Spinal cord (tissue), 10 donors: ENCODE data around the gene LGALS13. TPM values are rescaled to one million over a fixed set of nuclear protein-coding genes. Genes with fewer than 3 reads are reported as not detected.

Experiments used
- DNase-seq, 6 donors: peaks; one replicate each; pipeline versions ENCODE4 v3.0.0 to v3.0.0-alpha.2; 2013 to 2015; ENCODE audit warnings: low spot score in 6 of 6, low read depth in 4 of 6
- H3K27ac ChIP-seq: one replicate; pipeline ENCODE4 v1.5.1; 2013; ENCODE audit warnings: low read depth, low read length, control low read depth
- H3K27me3 ChIP-seq: one replicate; pipeline ENCODE4 v1.6.1; 2013; ENCODE audit warnings: low read length; ENCODE audit not compliant: control insufficient read depth, insufficient read depth
- H3K36me3 ChIP-seq: one replicate; pipeline ENCODE4 v1.6.1; 2013; ENCODE audit warnings: low read length; ENCODE audit not compliant: control insufficient read depth, insufficient read depth
- H3K4me1 ChIP-seq: one replicate; pipeline ENCODE4 v1.6.1; 2013; ENCODE audit warnings: low read length; ENCODE audit not compliant: control insufficient read depth, insufficient read depth
- H3K4me3 ChIP-seq: one replicate; pipeline ENCODE4 v1.5.1; 2013; ENCODE audit warnings: low read depth, low read length, control low read depth
- H3K9me3 ChIP-seq: one replicate; pipeline ENCODE4 v1.6.1; 2013; ENCODE audit warnings: low read length; ENCODE audit not compliant: control insufficient read depth, insufficient read depth
- WGBS: methylation state at CpG from one replicate; pipeline ENCODE4 v1.1.5; 2013; ENCODE audit warnings: missing lambda C conversion rate; ENCODE audit not compliant: insufficient coverage; 5-methylcytosine and 5-hydroxymethylcytosine counted together
- long read RNA-seq, 4 donors: transcript quantifications; one replicate each; lab custom pipeline, GENCODE V29; 2026
- polyA plus RNA-seq, 2 donors: library from polyadenylated mRNA; unstranded; fragments of 120-200 nt; gene quantifications; one replicate each; pipeline ENCODE4 v1.2.1, GENCODE V29; 2013; ENCODE audit not compliant: insufficient read length in 2 of 2
- total RNA-seq, 2 donors: library from RNA; depleted of rRNA in 1 of 2; stranded (reverse); fragments of 120-200 nt in 1 of 2; fragments of >200 nt in 1 of 2; gene quantifications; one replicate each; pipeline versions ENCODE4 v1.2.3 to v1.2.4, GENCODE V29; 2013 to 2014
- donor health status: healthy.

The LGALS13 gene, protein sequence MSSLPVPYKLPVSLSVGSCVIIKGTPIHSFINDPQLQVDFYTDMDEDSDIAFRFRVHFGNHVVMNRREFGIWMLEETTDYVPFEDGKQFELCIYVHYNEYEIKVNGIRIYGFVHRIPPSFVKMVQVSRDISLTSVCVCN
- total RNA-seq = under 1 TPM in 1 of 2 donors, not detected in 1; 0.28 TPM
- polyA plus RNA-seq = under 1 TPM in 1 of 2 donors, not detected in 1; 0.65 TPM
- long read RNA-seq, donor 1 = 0 reads
- long read RNA-seq, donor 2 = 0 reads
- long read RNA-seq, donor 3 = 0 reads
- long read RNA-seq, donor 4 = 0 reads

DNA sequence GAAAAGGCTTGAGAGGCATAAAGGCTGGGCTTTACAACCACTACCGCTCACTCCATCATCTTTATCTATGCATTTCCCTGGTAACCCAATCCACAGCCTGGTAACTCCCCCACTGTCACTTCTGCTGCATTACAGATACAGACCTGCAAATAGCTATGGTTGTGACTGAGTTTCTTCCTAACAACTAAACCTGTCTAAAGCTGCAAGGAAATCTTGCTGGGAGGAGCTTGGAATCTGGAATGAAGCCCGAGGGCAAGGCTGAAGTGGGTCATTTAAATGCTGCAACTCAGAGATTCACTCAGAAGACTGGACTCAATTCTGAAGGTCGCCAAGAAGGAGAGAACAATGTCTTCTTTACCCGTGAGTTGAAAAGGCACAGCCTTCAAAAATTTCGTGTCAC is at the start of gene LGALS13:
LGALS13 (plus strand) TSS at position 301 of the 400 bp plus-strand sequence; CDS start at position 346, 45 bp downstream.
- H3K4me1 ChIP-seq = no peaks in the 10 kb centered on the region
- no peaks in the 10 kb centered on the region for H3K9me3 ChIP-seq
- WGBS = 43% methylated on average over 3 of the region's 5 CpGs
- H3K36me3 ChIP-seq = no peaks in the 10 kb centered on the region
- no peaks in the 10 kb centered on the region for H3K27me3 ChIP-seq
- DNase-seq = no peak
- no peak within 1 kb of the TSS for H3K27ac ChIP-seq
- H3K4me3 ChIP-seq = no peak within 1 kb of the TSS

DNA sequence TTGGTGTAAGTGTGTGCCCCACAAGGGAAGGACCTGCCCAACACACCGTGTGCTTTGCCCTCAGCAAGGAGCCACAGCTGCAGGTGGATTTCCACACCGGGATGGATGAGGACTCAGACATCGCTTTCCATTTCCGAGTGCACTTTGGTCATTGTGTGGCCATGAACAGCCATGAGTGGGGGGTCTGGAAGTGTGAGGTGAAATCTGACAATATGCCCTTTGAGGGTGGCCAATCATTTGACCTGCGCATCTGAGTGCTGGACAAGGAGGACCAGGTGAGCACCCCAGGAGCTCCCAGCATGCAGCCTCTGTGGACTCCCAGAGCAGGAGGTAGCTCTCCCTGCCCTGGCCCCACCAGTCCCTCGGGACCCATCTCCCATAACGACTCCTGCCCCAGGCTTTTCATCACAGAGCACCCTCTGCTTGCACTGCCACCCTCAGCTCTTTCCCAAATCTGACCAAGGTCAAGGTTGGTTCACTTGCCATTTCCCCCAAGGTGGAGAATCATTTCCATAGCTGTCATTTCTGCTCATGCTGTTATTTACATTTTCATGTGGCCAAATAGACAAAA is 49.2 kb upstream of the LGALS13 start:
- Histone ChIP-seq H3K4me1 (peaks cover 3% of the 10 kb centered on the region), H3K27ac (no peak overlapping the region)

DNA sequence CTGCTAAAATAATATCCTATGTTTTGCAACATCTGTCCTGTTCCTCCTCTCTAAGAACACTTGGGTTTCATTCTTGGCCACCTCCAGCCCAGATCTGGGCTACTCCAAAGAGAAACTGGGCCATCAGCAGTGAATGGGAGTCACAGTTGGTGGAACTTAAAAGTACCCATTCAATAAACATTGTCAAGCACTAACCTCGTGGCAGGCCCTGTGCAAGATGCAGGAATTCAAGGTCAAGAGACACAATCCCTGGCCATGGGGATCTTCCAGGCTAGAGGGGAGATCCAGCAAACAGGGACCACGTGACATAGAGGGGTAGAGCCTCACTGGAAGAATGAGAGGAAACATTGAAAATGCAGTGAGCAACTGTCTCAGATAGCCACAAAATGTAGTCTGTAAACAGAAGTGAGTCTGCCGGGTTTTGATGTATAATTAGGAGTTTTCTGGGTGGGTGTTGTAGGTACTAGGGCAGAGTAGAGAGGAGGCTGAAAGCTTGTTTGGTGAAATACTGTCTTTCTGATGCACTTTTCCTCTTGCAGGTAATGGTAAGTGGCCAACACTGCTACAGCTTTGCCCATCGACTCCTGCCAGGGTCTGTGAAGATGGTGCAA is 47.5 kb upstream of the LGALS13 start:
- Histone ChIP-seq H3K4me3 (no peak overlapping the region), H3K27me3 (peaks cover 2% of the 10 kb centered on the region), H3K4me1 (peaks cover 3% of the 10 kb centered on the region), H3K27ac (no peak overlapping the region), H3K9me3 (no peaks in the 10 kb centered on the region), H3K36me3 (no peaks in the 10 kb centered on the region)
- DNase-seq = no peak
- WGBS = 69% methylated on average over 4 of the region's 4 CpGs

More for the DNA sequence above, 49.2 kb upstream of the LGALS13 start:
- no peak for DNase-seq
- Histone ChIP-seq H3K27me3 (peaks cover 2% of the 10 kb centered on the region), H3K9me3 (no peaks in the 10 kb centered on the region), H3K36me3 (no peaks in the 10 kb centered on the region), H3K4me3 (no peak overlapping the region)
- 58% methylated on average over 7 of the region's 7 CpGs for WGBS

DNA sequence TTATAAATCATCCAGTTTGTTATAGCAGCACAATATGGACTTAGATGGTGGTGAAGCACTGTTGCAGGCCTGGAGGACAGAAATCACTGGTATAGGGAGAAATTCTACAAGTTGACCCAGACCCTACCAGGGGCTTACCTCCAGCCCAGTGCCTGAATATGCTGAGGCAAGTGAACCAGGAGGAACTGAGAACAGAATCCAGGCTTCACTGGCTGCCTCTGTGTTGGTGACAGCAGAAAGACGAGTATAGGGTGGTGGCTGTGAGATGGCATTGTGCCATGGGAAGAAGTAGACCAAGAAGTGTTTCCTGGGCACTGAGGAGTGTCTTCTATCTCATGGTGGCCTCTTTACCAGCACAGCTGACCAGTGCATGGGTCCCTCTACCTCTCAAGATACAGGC is 46.4 kb upstream of the LGALS13 start:
- H3K36me3 ChIP-seq = no peaks in the 10 kb centered on the region
- DNase-seq = no peak
- no peak overlapping the region for H3K4me3 ChIP-seq
- H3K9me3 ChIP-seq = no peaks in the 10 kb centered on the region
- H3K4me1 ChIP-seq = peaks cover 3% of the 10 kb centered on the region
- WGBS = 25% methylated on average over 1 of the region's 1 CpG
- H3K27me3 ChIP-seq = peaks cover 2% of the 10 kb centered on the region
- H3K27ac ChIP-seq = no peak overlapping the region

DNA sequence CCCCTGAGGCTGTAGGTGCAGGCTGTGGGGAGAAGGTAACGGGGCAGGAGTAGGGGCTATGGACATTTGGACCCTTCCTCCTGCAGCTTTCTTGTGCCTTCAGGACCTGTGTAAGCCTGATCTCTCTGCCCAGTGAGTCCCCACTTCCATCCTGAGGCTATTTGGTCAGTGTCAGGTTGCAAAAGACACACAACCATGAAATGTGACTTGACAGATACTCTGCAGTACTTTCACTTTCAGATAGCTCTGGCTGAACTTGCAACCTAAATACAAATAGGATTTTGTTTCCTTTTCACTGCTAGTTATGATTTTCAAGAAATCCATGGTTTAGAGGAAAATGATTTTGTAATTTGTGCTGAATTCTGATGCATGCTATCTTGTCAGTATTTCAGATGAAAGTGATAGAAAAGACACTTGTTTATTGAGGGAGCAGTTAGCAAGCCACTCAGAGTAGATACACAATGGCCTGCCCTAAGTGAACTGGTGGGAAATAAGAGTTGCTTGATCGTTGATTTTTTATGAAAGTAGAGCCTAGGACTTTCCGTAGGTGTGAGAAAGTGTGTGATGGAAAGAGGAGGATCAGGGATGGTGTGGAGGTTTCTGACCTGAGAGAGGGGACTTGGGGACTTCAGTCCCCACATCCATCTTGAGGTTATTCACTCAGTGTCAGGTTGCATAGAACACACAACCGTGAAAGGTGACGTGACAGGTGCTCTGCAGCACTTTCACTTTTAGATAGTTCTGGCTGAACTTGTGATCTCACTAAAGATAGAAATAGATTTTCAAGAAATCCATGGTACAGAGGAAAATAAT is 44.3 kb upstream of the LGALS13 start:
- 61% methylated on average over 4 of the region's 5 CpGs for WGBS
- no peak overlapping the region for H3K4me3 ChIP-seq
- peaks cover 2% of the 10 kb centered on the region for H3K27me3 ChIP-seq
- no peak overlapping the region for H3K27ac ChIP-seq
- no peaks in the 10 kb centered on the region for H3K4me1 ChIP-seq
- DNase-seq = no peak
- no peaks in the 10 kb centered on the region for H3K36me3 ChIP-seq
- H3K9me3 ChIP-seq = no peaks in the 10 kb centered on the region

DNA sequence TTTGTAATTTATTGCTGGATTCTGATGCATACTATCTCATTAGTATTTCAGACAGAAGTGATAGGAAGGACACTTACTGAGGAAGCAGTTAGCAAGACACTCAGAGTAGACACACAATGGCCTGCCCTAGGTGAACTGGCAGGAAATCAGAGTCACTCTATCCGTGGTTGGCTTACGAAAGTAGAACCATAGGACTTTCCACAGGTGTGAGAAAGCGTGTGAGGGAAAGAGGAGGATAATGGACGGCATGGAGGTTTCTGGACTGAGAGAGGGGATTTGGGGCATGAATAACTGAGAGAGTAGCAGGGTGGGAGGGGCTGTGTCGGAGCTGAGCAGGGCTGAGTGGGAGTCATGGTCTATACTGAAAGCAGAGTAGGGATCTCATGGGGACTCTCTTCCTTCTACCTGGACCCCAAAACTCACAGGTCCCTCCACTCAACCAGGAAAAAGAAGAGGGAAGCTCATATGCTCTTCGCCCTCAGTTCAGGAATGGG is 43.7 kb upstream of the LGALS13 start:
- Histone ChIP-seq H3K9me3 (no peaks in the 10 kb centered on the region), H3K36me3 (no peaks in the 10 kb centered on the region), H3K27ac (no peak overlapping the region), H3K4me3 (no peak overlapping the region), H3K4me1 (no peaks in the 10 kb centered on the region), H3K27me3 (peaks cover 2% of the 10 kb centered on the region)
- no peak for DNase-seq
- 82% methylated on average over 4 of the region's 6 CpGs for WGBS

DNA sequence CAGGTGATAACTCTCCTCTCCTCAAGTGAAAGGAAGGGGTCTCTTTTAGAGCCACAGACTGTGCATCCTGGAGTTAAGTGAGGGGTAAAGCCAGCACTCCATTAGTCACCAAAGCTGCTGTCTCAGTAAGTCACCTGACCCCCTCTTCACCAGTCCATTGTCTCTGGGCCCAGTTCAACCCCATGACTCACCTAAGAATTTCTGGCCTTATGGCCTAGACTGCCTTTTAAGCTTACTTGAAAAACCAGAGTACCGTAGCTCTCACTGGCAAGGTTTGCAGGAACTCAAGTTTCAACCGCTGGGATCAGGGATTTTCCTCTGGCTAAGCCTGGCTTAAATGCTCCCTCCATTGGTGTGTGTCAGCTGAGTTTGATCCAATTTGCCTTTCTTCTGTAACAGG is 38.9 kb upstream of the LGALS13 start:
- no peaks in the 10 kb centered on the region for H3K27me3 ChIP-seq
- no peak overlapping the region for H3K27ac ChIP-seq
- H3K36me3 ChIP-seq = no peaks in the 10 kb centered on the region
- WGBS = 89% methylated on average over 1 of the region's 2 CpGs
- H3K4me1 ChIP-seq = no peaks in the 10 kb centered on the region
- DNase-seq = no peak
- no peak overlapping the region for H3K4me3 ChIP-seq
- H3K9me3 ChIP-seq = no peaks in the 10 kb centered on the region

DNA sequence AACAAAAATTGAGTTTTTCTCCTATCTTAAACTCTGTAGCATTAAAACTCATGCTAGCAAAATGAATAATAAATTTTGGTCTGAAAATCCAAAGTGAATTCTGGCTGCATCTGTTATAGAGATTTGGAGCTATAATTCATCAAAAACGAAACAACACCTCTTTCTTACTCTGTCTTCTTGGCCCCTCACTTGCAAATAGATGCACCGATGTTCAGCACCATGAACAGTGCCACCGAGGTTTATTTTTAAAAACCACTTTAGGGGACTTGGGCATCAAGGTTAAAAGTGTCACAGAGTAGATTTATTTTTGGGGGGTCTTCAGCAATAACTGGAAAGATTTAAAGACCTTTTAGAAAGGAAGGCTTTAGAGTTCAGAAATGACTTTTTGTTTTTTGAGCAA is 36.3 kb upstream of the LGALS13 start:
- WGBS = 60% methylated on average over 1 of the region's 3 CpGs
- Histone ChIP-seq H3K4me3 (no peak overlapping the region), H3K27ac (no peak overlapping the region), H3K4me1 (no peaks in the 10 kb centered on the region), H3K36me3 (no peaks in the 10 kb centered on the region), H3K27me3 (no peaks in the 10 kb centered on the region), H3K9me3 (no peaks in the 10 kb centered on the region)
- no peak for DNase-seq

DNA sequence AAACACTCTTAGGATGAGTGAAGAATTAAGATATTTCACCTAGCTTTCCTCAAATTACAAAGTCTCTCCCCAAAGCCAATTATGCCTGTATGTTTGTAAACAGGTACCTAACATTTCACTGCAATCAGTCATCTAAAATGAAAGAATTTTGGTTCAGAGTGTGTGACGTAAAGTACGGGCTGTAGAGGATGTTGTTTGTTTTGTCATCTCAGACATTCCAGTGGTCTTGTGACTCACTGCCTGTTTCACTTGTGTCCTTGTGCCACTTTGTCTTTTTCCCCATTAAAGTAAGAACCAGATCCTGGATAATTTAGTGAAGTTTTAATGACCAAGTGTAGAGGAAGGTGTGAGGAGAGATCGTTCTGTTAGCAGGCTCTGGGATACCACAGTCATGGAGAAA is 33.7 kb upstream of the LGALS13 start:
- DNase-seq = no peak
- Histone ChIP-seq H3K36me3 (no peaks in the 10 kb centered on the region), H3K27me3 (no peaks in the 10 kb centered on the region), H3K27ac (no peak overlapping the region), H3K4me1 (no peaks in the 10 kb centered on the region), H3K4me3 (no peak overlapping the region), H3K9me3 (no peaks in the 10 kb centered on the region)
- WGBS = no CpG with 5 or more reads among the region's 3 CpGs
